Adrenal gland (tissue), 5 donors: ENCODE results near the gene UQCR10.

Experiments
- POLR2A ChIP-seq, 2 donors: fragments of 450-650 bp; IDR thresholded peaks; one replicate each; pipeline ENCODE4 v1.6.1; 2017; ENCODE audit warnings: antibody characterized with exemption in 2 of 2, mild to moderate bottlenecking in 2 of 2, moderate library complexity in 1 of 2
- TF ChIP-seq, protein P1 (sequence below), 6 experiments: fragments of 450-650 bp in 4 of 6; fragments of 200-600 bp in 2 of 6; sonication (generic) in 1 of 6; IDR thresholded peaks; 1 replicate in 5 of 6; 2 replicates in 1 of 6; pipeline versions ENCODE4 v1.5.1 to v1.8.0; 2016 to 2021; ENCODE audit warnings: antibody characterized with exemption in 6 of 6, mild to moderate bottlenecking in 2 of 6, moderate library complexity in 1 of 6
- donor health status: DM: no; HTN: no; CAD: no.

DNA sequence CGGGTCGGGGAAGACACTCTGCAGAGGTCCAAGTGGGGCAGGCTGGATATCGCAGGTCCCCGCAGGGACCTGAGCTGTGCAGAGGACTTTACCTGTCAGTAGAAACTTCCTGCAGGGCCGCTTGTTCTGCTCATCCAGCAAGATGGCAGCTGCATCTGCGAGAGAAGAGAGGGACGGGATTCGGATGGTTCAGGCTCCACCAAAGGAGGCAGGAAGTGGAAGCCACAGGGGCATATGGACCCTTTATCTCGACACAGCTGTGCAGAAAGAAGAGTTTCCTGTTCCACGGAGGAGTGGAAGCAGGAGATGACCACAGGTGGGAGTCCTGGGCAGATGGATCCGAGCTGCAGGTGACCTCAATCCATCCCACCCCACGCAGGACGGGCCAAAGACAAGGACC is 24.8 kb upstream of the UQCR10 start:
- TF ChIP-seq, protein P1, sequence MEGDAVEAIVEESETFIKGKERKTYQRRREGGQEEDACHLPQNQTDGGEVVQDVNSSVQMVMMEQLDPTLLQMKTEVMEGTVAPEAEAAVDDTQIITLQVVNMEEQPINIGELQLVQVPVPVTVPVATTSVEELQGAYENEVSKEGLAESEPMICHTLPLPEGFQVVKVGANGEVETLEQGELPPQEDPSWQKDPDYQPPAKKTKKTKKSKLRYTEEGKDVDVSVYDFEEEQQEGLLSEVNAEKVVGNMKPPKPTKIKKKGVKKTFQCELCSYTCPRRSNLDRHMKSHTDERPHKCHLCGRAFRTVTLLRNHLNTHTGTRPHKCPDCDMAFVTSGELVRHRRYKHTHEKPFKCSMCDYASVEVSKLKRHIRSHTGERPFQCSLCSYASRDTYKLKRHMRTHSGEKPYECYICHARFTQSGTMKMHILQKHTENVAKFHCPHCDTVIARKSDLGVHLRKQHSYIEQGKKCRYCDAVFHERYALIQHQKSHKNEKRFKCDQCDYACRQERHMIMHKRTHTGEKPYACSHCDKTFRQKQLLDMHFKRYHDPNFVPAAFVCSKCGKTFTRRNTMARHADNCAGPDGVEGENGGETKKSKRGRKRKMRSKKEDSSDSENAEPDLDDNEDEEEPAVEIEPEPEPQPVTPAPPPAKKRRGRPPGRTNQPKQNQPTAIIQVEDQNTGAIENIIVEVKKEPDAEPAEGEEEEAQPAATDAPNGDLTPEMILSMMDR (IDR thresholded peaks at IDR 0.05): no peak
- TF ChIP-seq POLR2A (IDR thresholded peaks at IDR 0.05): no peak
